ENCODE results near the gene TMEM107. TPM values are rescaled to one million over a fixed set of nuclear protein-coding genes. Genes with fewer than 3 reads are reported as not detected.

The TMEM107 gene
- total RNA-seq, 4 donors from 2014 or later, result 13.7 to 21.4 (median 19.4) TPM

DNA sequence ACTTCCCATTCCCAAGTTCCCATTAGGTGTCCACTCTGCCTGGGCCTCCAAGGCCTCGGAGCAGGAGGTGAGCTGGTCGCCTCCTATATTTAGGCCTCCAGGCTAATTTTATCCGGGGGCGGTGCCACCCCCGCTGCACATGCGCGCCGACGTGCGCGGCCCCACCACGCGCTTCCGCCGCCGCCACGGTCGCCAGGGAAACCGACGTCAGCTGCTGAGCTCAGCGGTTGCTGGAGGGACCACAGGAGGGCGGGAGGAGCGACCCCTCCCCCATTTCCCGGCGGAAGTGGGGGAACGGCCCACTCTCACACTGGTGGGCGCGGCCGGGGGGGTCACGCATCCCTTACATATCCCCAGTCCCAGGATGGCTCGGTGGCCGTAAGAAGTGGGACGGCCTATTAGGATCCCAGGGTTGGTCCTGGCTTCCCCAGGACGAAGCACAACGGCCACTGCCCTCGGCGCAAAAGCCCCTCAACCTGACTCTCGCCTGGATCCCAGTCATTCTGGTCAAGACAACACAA, 25.0 kb downstream of the TMEM107 start:
- H3K4me1 ChIP-seq, result peaks cover 59% of the 10 kb centered on the region
- peak; percentile 93 to 95 for DNase-seq (ENCODE audit: low spot score in 2 of 2)
- peak overlapping the region; percentile 98 for H3K4me3 ChIP-seq
- H3K27ac ChIP-seq, result peak overlapping the region; percentile 100
- WGBS, result 3% methylated on average over 5 of the region's 38 CpGs
- TF ChIP-seq POLR2A (IDR thresholded peaks at IDR 0.05) (peak in 1 of 2 donors; percentile 34), POLR2AphosphoS5 (IDR thresholded peaks at IDR 0.05) (peak in 2 of 3 donors; percentile 83 to 86), EP300 (IDR thresholded peaks at IDR 0.05) (peak; percentile 84)
- TF ChIP-seq, protein P1, sequence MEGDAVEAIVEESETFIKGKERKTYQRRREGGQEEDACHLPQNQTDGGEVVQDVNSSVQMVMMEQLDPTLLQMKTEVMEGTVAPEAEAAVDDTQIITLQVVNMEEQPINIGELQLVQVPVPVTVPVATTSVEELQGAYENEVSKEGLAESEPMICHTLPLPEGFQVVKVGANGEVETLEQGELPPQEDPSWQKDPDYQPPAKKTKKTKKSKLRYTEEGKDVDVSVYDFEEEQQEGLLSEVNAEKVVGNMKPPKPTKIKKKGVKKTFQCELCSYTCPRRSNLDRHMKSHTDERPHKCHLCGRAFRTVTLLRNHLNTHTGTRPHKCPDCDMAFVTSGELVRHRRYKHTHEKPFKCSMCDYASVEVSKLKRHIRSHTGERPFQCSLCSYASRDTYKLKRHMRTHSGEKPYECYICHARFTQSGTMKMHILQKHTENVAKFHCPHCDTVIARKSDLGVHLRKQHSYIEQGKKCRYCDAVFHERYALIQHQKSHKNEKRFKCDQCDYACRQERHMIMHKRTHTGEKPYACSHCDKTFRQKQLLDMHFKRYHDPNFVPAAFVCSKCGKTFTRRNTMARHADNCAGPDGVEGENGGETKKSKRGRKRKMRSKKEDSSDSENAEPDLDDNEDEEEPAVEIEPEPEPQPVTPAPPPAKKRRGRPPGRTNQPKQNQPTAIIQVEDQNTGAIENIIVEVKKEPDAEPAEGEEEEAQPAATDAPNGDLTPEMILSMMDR (IDR thresholded peaks at IDR 0.05), result no peak
- no peaks in the 10 kb centered on the region for H3K27me3 ChIP-seq
- peaks cover 54% of the 10 kb centered on the region for H3K36me3 ChIP-seq
- no peaks in the 10 kb centered on the region for H3K9me3 ChIP-seq

DNA sequence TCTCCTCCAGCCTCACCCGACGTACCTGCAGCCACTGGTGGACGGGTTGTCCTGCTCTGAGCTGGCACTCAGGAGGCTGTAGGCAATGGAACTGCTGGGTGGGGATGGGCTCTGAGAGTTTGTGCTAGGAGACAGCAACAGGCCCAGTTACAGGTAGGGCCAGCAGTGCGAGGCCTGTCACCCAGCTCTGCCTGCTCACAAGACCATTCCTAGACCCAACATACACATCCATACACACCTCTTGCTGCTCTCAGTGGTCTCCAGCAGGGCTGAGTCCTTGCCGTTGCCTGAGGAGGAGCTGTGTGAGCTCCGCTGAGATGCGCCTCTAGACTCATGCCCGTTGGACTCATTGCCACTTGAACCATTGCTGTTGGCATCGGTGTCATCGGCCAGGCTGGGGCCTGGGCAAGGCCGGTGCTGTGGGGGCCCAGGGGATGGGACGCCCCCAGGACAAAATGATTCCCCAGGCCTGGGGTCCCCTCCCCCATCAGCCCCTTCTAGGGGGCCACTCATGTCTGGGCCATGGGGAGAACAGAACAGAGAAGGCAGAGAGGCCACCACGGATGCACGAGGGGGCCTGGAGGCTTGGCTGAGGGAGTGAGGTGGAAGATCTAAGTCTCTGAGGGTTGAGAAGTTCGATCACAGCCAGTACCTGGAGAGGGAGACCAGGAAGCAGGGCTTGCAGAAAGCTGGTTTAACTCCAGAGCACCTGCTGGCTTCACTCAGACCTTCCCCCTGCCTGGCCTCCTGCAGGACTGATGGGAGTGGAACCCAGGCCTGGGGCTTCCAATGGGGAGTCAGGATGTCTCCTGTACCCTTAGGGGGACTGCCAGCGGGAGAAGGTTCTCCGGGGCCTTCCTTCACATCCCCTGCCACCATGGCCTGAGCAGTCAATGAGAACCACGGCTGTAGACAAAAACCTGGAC, 25.7 kb downstream of the TMEM107 start:
- TF ChIP-seq EP300 (IDR thresholded peaks at IDR 0.05), result no peak
- no peak for TF ChIP-seq POLR2AphosphoS5 (IDR thresholded peaks at IDR 0.05)
- TF ChIP-seq POLR2A (IDR thresholded peaks at IDR 0.05), result no peak
- TF ChIP-seq, protein P1 (IDR thresholded peaks at IDR 0.05), result no peak
- Histone ChIP-seq H3K36me3 (peaks cover 61% of the 10 kb centered on the region), H3K27ac (peak overlapping the region; percentile 100), H3K4me1 (peaks cover 59% of the 10 kb centered on the region), H3K4me3 (peak overlapping the region; percentile 98), H3K9me3 (no peaks in the 10 kb centered on the region), H3K27me3 (no peaks in the 10 kb centered on the region)
- DNase-seq (ENCODE audit: low spot score in 2 of 2), result no peak
- 80% methylated on average over 12 of the region's 18 CpGs for WGBS

DNA sequence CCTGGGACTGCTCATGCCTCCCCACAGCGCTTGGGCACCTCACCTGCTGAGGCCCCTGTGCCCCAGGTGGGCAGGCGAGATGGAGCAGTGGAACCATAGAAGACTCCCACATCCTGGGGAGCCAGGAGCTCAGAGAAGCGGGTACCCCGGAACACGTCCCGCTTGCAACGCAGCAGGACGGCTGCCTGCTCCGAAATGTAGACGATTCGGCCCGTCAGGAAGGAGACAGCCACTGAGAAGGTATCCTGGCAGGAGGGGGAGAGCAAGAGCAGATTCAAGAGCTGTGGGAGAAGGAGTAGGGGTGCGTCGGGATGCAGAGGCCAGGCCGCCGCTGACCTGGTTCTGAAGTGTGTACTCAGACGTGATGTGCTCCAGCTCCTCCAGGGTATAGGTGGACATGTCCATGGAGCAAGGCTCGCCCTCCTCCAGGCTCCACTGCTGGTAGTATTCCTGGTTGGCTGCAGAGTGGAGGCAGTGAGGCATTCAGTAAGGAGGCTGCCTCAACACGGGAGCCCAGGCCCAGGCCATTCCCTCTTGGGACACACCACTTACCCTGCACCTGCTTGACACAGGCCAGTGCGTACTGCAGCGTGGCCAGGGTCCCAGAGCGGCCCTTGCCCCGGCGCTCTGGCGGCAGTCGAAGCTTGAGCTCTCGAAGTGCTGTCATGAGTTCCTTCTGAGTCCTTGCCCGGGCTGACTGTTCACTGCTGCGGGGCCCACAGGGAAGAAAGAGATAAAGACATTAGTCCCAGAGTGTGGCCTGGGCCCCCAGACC, 26.6 kb downstream of the TMEM107 start:
- WGBS, result 88% methylated on average over 9 of the region's 29 CpGs
- H3K27me3 ChIP-seq, result no peaks in the 10 kb centered on the region
- peak overlapping the region; percentile 98 for H3K4me3 ChIP-seq
- TF ChIP-seq POLR2AphosphoS5 (IDR thresholded peaks at IDR 0.05), result no peak
- TF ChIP-seq EP300 (IDR thresholded peaks at IDR 0.05), result no peak
- TF ChIP-seq, protein P1 (IDR thresholded peaks at IDR 0.05), result no peak
- TF ChIP-seq POLR2A (IDR thresholded peaks at IDR 0.05), result no peak
- H3K4me1 ChIP-seq, result peaks cover 57% of the 10 kb centered on the region
- DNase-seq (ENCODE audit: low spot score in 2 of 2), result no peak
- no peaks in the 10 kb centered on the region for H3K9me3 ChIP-seq
- H3K36me3 ChIP-seq, result peaks cover 70% of the 10 kb centered on the region
- no peak overlapping the region for H3K27ac ChIP-seq

DNA sequence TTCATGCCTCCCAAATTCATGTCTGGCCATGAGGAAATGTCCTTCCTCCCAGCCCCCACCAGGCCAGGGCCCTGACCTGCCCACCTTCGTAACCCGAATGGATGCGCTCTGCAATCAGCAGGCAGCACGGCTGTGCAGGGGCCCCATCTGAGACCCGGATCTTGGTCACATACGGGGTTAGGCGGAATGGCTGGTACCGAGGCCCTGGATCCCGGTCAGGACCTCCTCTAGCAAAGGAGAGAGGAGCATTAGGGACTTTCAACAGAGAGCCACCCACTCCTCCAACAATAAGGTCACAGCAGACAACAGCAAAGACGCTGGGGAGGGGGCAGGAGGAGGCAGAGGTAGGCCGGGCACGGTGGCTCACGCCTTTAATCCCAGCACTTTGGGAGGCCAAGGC, 27.6 kb downstream of the TMEM107 start:
- Histone ChIP-seq H3K9me3 (no peaks in the 10 kb centered on the region), H3K36me3 (peaks cover 80% of the 10 kb centered on the region), H3K27ac (no peak overlapping the region), H3K4me3 (no peak overlapping the region), H3K27me3 (no peaks in the 10 kb centered on the region), H3K4me1 (peaks cover 50% of the 10 kb centered on the region)
- TF ChIP-seq, protein P1 (IDR thresholded peaks at IDR 0.05), result no peak
- TF ChIP-seq POLR2A (IDR thresholded peaks at IDR 0.05) (no peak), POLR2AphosphoS5 (IDR thresholded peaks at IDR 0.05) (no peak), EP300 (IDR thresholded peaks at IDR 0.05) (no peak)
- WGBS, result 99% methylated on average over 8 of the region's 13 CpGs
- DNase-seq (ENCODE audit: low spot score in 2 of 2), result no peak
